ENCODE measurements around the gene ELOF1.
A peak's percentile ranks its signal among the peaks of the same experiment; 100 is the strongest.
"Not testable (repeated sequence)": the region's sequence is repeated elsewhere in the genome, so short reads cannot be mapped to it uniquely, and the experiment has no call there.

ELOF1 gene

DNA sequence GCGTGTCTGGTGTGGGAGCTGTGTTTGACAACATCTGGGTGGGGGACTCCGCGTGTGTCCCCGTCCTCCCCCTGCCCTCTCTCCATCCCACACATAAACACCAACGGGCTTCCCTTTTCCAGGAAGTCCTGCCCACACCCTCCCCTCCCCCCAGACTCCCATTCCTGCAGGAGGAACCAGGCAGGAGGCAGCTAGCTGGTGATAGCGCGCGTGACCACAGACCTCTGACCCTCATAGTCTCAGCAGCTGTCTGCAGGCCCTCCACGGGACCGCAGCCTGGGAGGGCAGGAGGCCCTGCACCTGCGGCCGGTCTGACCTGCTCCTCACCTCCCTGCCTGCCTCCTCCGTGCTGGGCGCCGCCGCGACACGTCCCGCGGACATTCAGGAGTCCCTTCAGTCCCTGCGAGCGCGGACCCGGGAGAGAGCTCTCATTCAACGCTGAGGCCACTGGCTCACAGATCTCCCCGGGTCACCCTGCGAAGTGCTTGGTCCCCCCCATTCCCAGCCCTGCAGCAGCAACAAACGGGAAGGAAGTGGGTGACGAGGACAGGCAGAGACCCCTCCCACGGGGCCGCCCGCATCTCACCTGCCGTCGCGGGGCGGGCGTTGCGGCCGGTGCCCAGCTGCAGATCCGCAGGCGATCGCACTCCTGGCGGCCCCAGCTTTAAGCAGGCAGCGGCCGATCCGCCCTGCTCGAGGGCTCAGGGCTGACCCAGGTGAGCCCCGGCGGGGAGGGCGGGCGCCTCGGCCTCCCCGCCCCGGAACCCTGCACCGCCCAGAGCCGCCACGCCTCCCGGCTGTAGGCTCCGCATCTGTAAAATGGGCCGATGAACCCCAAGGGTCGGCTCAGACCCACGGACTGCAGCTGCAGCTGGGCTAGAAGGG lies 19.5 kb upstream of the ELOF1 start:
- no peaks in the 10 kb centered on the region for H3K27me3 Mint-ChIP-seq
- DNase-seq (peak; percentile 44), ATAC-seq (replicated peaks) (peak; percentile 17 to 27)
- H3K4me3 Mint-ChIP-seq: peak overlapping the region; percentile 82 to 90
- H3K4me1 Mint-ChIP-seq: peaks cover 41 to 85% of the 10 kb centered on the region in 2 donors
- peaks cover 3 to 4% of the 10 kb centered on the region in 2 donors for H3K9me3 Mint-ChIP-seq
- peak overlapping the region; percentile 88 for H3K27ac Mint-ChIP-seq
- H3K36me3 Mint-ChIP-seq: peaks cover 23 to 32% of the 10 kb centered on the region in 2 donors

DNA sequence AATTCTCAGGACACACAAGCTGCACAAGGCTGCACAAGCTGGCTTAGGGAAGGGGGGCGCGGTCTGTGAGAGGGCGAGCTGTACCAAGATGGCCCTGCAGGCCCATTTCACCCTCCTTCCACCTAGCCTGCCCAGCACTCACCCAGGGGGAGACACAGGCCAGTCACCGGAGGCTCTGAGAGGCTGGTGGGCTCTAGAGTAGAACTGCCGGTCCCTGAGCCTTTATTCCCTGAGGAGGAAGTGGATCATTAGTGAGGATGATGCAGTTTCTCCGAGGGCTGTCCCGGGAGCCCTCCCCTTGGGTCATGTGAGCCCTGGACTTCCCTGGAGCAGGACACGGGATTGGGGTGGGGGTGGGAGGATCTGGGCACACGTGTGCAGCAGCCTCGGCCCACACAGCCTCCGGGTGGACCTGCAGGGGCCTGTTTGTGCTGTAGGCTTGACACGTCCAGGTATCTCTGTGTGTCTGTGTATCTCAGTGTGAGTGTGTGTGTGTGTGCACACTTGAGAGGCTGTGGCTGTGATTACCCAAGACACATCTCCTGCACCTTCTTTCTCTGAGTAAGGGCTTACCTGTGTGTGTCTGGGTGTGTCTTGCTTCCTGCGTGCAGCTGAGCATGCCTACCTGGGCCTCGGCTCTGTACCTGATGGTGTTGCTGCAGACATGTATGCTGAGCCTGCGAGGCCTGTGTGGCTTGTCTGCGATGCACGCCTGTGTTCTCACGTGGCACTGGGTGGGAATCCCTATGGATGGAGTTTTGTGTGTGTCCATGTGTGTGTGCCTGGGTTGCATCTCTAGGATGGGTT lies 18.6 kb upstream of the ELOF1 start, which contains the start of gene ACP5:
Gene ACP5, minus strand, starts transcription at position 195 of the 807 bp plus-strand sequence. CDS start 328 bp downstream, outside the sequence.
- DNase-seq: no peak
- Mint-ChIP-seq H3K36me3 (peaks cover 23 to 35% of the 10 kb centered on the region in 2 donors), H3K9me3 (peaks cover 3 to 4% of the 10 kb centered on the region in 2 donors), H3K27me3 (no peaks in the 10 kb centered on the region), H3K4me3 (peak within 1 kb of the TSS; percentile 82 to 90), H3K27ac (peak within 1 kb of the TSS; percentile 81), H3K4me1 (peaks cover 41 to 78% of the 10 kb centered on the region in 2 donors)
- ATAC-seq (replicated peaks): no peak

DNA sequence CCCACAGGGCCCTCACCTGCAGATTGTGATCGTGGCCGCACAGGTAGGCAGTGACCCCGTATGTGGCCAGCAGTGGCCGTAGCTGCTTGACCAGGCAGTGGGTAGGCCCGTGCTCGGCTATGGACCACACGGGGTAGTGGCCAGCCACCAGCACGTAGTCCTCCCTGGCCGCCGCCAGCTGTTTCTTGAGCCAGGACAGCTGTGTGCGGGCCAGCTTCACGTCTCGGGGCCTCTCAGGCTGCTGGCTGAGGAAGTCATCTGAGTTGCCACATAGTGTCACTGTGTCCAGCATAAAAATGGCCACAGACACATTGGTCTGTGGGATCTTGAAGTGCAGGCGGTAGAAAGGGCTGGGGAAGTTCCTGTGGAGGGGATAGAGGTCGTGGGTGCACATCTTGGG lies 17.2 kb upstream of the ELOF1 start:
- Mint-ChIP-seq H3K4me3 (peak overlapping the region; percentile 46 to 82), H3K27ac (peak overlapping the region; percentile 81), H3K9me3 (peaks cover 3% of the 10 kb centered on the region in 2 donors), H3K27me3 (no peaks in the 10 kb centered on the region), H3K4me1 (peaks cover 38 to 76% of the 10 kb centered on the region in 2 donors), H3K36me3 (peaks cover 28 to 42% of the 10 kb centered on the region in 2 donors)
- ATAC-seq (replicated peaks): no peak
- DNase-seq: no peak

DNA sequence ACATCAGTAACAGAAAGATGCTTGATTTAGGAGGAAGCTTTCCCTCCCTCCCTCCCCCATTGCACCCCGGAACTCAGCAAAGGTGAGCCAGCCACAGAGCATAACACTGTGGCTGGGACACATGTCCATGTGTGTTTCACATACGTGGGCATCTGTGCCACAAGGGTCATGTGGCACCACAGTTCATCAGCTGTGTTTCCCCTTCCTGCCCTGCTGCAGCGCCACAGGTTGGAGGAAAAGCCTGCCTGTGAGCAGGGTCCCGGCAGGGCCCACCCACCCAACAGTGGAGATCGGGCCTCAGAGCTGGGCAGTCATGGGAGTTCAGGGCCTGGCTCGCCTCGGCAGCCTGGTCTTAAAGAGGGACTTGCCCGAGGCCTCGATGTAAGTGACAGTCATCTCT lies 15.7 kb upstream of the ELOF1 start:
- Mint-ChIP-seq H3K4me3 (peak overlapping the region; percentile 29 to 56), H3K27ac (peak overlapping the region; percentile 95), H3K4me1 (peaks cover 37 to 73% of the 10 kb centered on the region in 2 donors), H3K36me3 (peaks cover 28 to 39% of the 10 kb centered on the region in 2 donors), H3K9me3 (no peaks in the 10 kb centered on the region), H3K27me3 (no peaks in the 10 kb centered on the region)
- ATAC-seq (replicated peaks) (peak; percentile 82 to 85), DNase-seq (peak; percentile 80)

DNA sequence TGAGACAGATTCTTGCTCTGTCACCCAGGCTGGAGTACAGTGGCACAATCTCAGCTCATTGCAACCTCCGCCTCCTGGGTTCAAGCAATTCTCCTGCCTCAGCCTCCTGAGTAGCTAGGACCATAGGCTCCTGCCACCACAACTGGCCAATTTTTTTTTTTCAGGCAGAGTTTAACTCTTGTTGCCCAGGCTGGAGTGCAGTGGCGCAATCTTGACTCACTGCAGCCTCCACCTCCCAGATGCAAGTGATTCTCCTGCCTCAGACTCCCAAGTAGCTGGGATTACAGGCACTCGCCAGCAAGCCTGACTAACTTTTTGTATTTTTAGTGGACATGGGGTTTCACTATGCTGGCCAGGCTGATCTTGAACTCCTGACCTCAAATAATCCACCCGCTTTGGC lies 14.7 kb upstream of the ELOF1 start:
- not testable (repeated sequence) for DNase-seq; H3K27me3 Mint-ChIP-seq; H3K9me3 Mint-ChIP-seq; H3K4me3 Mint-ChIP-seq; ATAC-seq (replicated peaks)
- Mint-ChIP-seq H3K27ac (peak overlapping the region; percentile 85), H3K36me3 (peaks cover 32 to 39% of the 10 kb centered on the region in 2 donors), H3K4me1 (peaks cover 42 to 74% of the 10 kb centered on the region in 2 donors)

DNA sequence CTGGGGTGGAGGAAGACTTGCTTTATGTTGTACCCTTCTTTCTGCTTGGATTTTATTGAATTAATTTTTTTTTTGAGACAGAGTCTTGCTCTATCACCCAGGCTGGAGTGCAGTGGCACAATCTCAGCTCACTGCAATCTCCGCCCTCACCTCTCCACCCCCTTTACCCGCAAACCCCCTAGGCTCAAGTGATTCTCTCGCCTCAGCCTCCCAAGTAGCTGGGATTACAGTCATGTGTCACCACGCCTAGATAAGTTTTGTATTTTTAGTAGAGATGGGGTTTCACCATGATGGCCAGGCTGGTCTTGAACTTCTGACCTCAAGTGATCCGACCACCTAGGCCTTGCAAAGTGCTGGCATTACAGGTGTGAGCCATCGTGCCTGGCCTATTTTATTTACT lies 14.3 kb upstream of the ELOF1 start:
- DNase-seq, H3K9me3 Mint-ChIP-seq, H3K4me3 Mint-ChIP-seq, H3K27me3 Mint-ChIP-seq: not testable (repeated sequence)
- Mint-ChIP-seq H3K4me1 (peaks cover 43 to 75% of the 10 kb centered on the region in 2 donors), H3K27ac (peak overlapping the region; percentile 85), H3K36me3 (peaks cover 34 to 39% of the 10 kb centered on the region in 2 donors)
- peak in 1 of 2 donors; percentile 5 for ATAC-seq (replicated peaks)

DNA sequence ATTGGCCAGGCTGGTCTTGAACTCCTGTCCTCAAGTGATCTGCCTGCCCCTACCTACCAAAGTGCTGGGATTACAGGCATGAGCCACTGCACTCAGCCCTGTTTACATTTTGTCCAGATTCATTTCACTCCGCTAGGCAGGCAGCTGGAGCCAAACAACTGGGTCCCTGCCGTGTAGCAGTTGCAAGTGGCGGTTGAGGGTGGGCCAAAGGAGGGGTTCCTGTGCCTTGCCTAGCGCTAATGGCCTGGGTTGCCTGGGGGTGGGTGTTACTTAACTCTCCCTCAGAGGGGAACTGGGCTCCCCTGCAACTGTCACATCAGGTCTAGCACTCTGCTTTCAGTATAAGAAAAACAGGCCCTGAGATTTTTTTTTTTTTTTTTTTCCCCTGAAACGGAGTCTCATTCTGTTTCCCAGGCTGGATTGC lies 11.0 kb upstream of the ELOF1 start:
- H3K4me1 Mint-ChIP-seq: peaks cover 27 to 63% of the 10 kb centered on the region in 2 donors
- ATAC-seq (replicated peaks) (no peak), DNase-seq (no peak)
- H3K9me3 Mint-ChIP-seq: peaks cover 2 to 3% of the 10 kb centered on the region in 2 donors
- H3K36me3 Mint-ChIP-seq: peaks cover 23 to 28% of the 10 kb centered on the region in 2 donors
- H3K4me3 Mint-ChIP-seq: peak overlapping the region; percentile 6 to 44
- peak overlapping the region; percentile 81 for H3K27ac Mint-ChIP-seq
- no peaks in the 10 kb centered on the region for H3K27me3 Mint-ChIP-seq

DNA sequence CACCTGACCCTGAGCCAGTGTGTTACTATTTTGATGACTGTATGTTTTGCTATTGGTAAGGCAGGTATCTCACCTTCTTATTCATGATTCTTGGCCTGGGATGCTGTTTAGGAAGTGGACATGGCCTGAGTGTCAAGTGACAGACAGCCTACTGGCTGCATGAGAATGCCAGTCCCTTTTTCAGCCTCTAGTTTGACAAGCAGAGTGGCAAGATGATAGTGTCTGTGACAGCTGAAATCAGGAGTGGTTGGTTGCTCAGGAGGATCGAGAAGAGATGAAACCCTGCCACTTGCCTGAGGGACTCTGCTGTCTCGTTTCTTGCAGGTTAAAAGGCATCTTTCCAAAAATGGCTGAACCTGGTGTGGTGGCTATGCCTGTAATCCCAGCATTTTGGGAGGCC lies 7.1 kb upstream of the ELOF1 start:
- Mint-ChIP-seq H3K4me1 (peaks cover 36 to 72% of the 10 kb centered on the region in 2 donors), H3K36me3 (peaks cover 10 to 31% of the 10 kb centered on the region in 2 donors), H3K9me3 (peaks cover 2 to 3% of the 10 kb centered on the region in 2 donors), H3K27ac (peak overlapping the region; percentile 99), H3K4me3 (peak overlapping the region; percentile 82 to 91), H3K27me3 (no peaks in the 10 kb centered on the region)
- no peak for ATAC-seq (replicated peaks)
- DNase-seq: no peak

DNA sequence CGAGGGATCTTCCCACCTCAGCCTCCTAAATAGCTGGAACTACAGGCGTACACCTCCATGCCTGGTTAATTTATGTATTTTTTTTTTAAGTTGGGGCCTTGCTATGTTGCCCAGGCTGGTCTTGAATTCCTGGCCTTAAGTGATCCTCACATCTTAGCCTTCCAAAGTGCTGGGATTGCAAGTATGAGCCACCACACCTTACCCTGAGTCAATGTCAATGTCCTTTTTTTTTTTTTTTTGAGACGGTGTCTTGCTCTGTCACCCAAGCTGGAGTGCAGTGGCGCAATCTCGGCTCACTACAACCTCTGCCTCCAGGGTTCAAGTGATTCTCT lies 6.6 kb upstream of the ELOF1 start:
- peaks cover 38 to 75% of the 10 kb centered on the region in 2 donors for H3K4me1 Mint-ChIP-seq
- H3K9me3 Mint-ChIP-seq; ATAC-seq (replicated peaks); DNase-seq; H3K27me3 Mint-ChIP-seq: not testable (repeated sequence)
- H3K27ac Mint-ChIP-seq: peak overlapping the region; percentile 99
- H3K36me3 Mint-ChIP-seq: peaks cover 10 to 31% of the 10 kb centered on the region in 2 donors
- H3K4me3 Mint-ChIP-seq: peak overlapping the region; percentile 82 to 91

DNA sequence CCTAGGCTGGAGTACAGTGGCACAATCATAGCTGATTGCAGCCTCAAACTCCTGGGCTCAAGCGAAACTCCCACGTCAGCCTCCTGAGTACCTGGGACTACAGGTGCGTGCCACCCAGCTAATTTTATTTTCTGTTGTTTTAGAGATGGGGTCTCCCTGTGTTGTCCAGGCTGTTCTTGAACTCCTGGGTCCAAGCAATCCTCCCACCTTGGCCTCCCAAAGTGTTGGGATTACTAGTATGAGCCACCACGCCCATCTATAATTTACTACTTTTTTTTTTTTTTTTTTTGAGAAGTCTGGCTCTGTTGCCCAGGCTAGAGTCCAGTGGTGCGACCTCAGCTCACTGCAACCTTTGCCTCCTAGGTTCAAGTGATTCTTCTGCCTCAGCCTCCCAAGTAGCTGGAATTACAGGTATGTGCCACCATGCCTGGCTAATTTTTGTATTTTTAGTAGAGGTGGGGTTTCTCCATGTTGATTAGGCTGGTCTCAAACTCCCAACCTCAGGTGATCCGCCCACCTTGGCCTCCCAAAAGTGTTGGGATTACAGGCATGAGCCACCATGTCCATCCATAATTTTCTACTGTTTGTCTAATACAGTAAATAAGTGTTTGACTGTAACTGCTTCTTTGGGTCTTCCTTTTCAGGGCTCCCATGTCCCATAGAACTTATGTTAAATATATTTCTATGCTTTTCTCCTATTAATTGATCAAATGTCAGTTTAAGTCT lies 5.2 kb upstream of the ELOF1 start:
- not testable (repeated sequence) for ATAC-seq (replicated peaks); DNase-seq; H3K27me3 Mint-ChIP-seq; H3K9me3 Mint-ChIP-seq
- H3K4me3 Mint-ChIP-seq: peak overlapping the region in 1 of 2 donors; percentile 41
- H3K4me1 Mint-ChIP-seq: peaks cover 37 to 71% of the 10 kb centered on the region in 2 donors
- H3K27ac Mint-ChIP-seq: peak overlapping the region; percentile 90
- H3K36me3 Mint-ChIP-seq: peaks cover 10 to 33% of the 10 kb centered on the region in 2 donors

DNA sequence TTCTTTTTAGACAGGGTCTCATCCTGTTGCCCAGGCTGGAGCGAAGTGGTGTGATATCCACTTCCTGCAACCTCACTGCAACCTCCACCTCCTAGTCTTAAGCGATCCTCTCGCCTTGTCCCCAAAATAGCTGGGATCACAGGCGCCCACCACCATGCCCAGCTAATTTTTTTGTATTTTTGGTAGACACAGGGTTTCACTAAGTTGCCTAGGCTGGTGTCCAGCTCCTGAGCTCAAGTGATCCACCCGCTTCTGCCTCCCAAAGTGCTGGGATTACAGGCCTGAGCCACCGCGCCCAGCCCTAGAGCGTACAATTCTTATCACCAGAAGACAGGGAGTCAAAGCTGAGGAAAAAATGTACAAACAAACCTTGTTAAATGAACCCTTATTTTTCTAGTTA lies 4.5 kb upstream of the ELOF1 start:
- Mint-ChIP-seq H3K27me3 (no peaks in the 10 kb centered on the region), H3K27ac (peak overlapping the region; percentile 91), H3K36me3 (peaks cover 10 to 33% of the 10 kb centered on the region in 2 donors), H3K4me3 (no peak overlapping the region), H3K9me3 (peaks cover 2 to 3% of the 10 kb centered on the region in 2 donors), H3K4me1 (peaks cover 37 to 66% of the 10 kb centered on the region in 2 donors)
- ATAC-seq (replicated peaks) (no peak), DNase-seq (no peak)

DNA sequence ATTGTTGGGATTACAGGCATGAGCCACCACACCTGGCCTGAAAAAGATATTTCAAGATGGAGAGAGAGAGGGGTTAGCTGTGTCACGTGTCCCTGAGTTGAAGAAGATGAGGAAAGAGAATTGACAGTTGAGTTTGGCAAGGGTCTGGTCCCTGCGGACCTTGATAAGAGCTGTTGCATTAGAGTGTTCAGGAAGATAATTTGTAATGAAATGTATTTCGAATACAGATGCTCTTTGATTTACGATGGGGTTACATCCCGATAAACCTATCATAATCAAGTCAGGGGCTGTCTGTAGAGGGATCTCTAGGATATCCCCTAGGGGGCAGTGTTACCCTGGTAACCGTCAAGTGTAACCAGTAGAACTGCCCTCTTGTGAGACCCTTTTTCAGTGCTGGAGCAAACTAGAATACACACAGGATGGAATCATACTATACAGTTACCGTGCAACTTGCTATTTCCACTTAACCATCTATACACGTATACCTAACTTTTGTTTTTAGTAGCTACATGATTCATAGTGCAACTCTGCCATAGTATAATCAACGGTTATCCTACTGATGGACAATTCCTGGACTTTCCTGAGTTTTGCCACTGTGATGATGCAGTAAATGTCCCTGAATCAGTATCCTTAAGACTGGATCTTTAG lies 1.5 kb upstream of the ELOF1 start:
- DNase-seq (peak; percentile 79), ATAC-seq (replicated peaks) (peak; percentile 70 to 75)
- H3K4me1 Mint-ChIP-seq: peaks cover 50 to 76% of the 10 kb centered on the region in 2 donors
- peaks cover 16 to 41% of the 10 kb centered on the region in 2 donors for H3K36me3 Mint-ChIP-seq
- H3K27me3 Mint-ChIP-seq: no peaks in the 10 kb centered on the region
- H3K27ac Mint-ChIP-seq: peak overlapping the region; percentile 98
- H3K4me3 Mint-ChIP-seq: peak overlapping the region; percentile 92 to 97
- no peaks in the 10 kb centered on the region for H3K9me3 Mint-ChIP-seq

DNA sequence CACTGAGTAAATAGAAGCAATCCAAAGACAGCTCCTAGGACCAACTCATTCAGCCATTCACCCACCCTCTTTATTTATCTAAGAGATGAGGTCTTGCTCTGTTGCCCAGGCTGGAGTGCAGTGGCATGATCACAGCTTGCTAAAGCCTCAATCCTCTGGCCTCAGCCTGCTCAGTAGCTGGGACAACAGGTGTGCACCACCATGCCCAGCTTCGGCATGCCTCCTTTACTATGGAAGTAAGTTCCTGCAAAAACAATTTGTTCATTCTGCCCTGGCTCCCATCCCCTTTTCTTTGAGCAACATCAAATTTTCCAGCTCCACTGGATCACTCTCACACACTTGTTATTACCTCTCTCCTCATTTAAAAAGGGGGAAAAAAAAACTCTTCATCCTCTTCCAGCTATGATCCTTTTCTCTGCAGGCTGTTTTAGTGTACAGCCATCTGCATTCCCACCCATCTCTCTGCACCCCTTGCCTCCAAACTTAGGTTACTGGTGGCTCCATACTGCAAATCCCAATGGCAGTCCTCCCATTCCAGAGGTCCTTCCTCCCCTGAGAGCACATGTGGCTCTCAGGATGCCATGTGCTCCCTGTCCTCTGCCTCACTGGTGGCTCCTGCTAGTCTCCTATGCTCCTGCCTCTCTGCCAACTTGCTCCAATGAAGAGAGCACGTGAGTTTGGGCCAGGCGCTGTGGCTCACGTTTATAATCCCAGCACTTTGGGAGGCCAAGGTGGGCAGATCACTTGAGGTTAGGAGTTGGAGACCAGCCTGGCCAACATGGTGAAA lies 2.2 kb downstream of the ELOF1 start:
- peaks cover 35 to 56% of the 10 kb centered on the region in 2 donors for H3K36me3 Mint-ChIP-seq
- peak overlapping the region; percentile 63 to 70 for H3K4me3 Mint-ChIP-seq
- ATAC-seq (replicated peaks): no peak
- no peak for DNase-seq
- peak overlapping the region; percentile 80 for H3K27ac Mint-ChIP-seq
- no peaks in the 10 kb centered on the region for H3K9me3 Mint-ChIP-seq
- H3K27me3 Mint-ChIP-seq: no peaks in the 10 kb centered on the region
- H3K4me1 Mint-ChIP-seq: peaks cover 49 to 69% of the 10 kb centered on the region in 2 donors

All from stimulated activated naive B cell treated with anti-CD40 and anti-IgM and Interleukin-4, amounts not matched to agents 10 μg/mL and 1 μg/mL and 100 μg/mL, for 72 hours (primary cell).